Testis (tissue), 3 donors: ENCODE measurements around the gene PMEPA1. TPM values are rescaled to one million over a fixed set of nuclear protein-coding genes. Genes with fewer than 3 reads are reported as not detected.

Source experiments
- DNase-seq: peaks from one replicate; pipeline ENCODE4 v3.0.0-alpha.2; 2019
- H3K27ac ChIP-seq, 2 donors: fragments of 200-600 bp; sonication (generic); one replicate each; pipeline ENCODE4 v1.5.1; 2019
- H3K27me3 ChIP-seq: fragments of 200-600 bp; sonication (generic); one replicate; pipeline ENCODE4 v1.5.1; 2019
- H3K36me3 ChIP-seq: fragments of 200-600 bp; sonication (generic); one replicate; pipeline ENCODE4 v1.5.1; 2017; ENCODE audit warnings: low read depth; ENCODE audit errors: missing control alignments
- H3K4me1 ChIP-seq: fragments of 200-600 bp; sonication (generic); one replicate; pipeline ENCODE4 v1.5.1; 2019
- H3K4me3 ChIP-seq, 2 donors: fragments of 200-600 bp; sonication (generic); one replicate each; pipeline ENCODE4 v1.5.1; 2017 to 2019
- H3K9me3 ChIP-seq: fragments of 200-600 bp; sonication (generic); one replicate; pipeline ENCODE4 v1.5.1; 2017
- CTCF ChIP-seq, 3 experiments: fragments of 450-650 bp in 2 of 3; fragments of 200-600 bp in 1 of 3; sonication (generic) in 1 of 3; IDR thresholded peaks; one replicate each; pipeline ENCODE4 v1.5.1; 2016 to 2019; ENCODE audit warnings: antibody characterized with exemption in 3 of 3, mild to moderate bottlenecking in 2 of 3, moderate library complexity in 1 of 3
- POLR2A ChIP-seq: fragments of 450-650 bp; IDR thresholded peaks from one replicate; pipeline ENCODE4 v1.6.1; 2017; ENCODE audit warnings: antibody characterized with exemption, mild to moderate bottlenecking, moderate library complexity
- WGBS, 2 donors: methylation state at CpG; one replicate each; pipeline ENCODE4 v1.1.5; 2018; 5-methylcytosine and 5-hydroxymethylcytosine counted together
- intact Hi-C: fragments of 100-400 bp; cut with DNase I; formaldehyde crosslinking; loops from one replicate; pipeline ENCODE4 v1.15.1; 2023; ENCODE audit warnings: low total_unique reads
- polyA plus RNA-seq: library from polyadenylated mRNA; stranded (reverse); fragments of 350-450 nt; fragmentation: Illumina TruSeq; extraction: RNeasy Lipid Tissue Mini Kit (QIAGEN cat#74804); gene quantifications from one replicate; pipeline ENCODE4 v1.2.3, GENCODE V29; 2014; ENCODE audit warnings: low read depth, low replicate concordance; ENCODE audit not compliant: insufficient read depth
- total RNA-seq, 2 donors: library from RNA; depleted of rRNA; stranded (reverse); fragments of >200 nt; gene quantifications; one replicate each; pipeline ENCODE4 v1.2.3, GENCODE V29; 2016

Gene PMEPA1
- total and polyA plus RNA-seq, 3 donors from 2014 or later, result 8.1 to 16.8 (median 12.1) TPM

GRCh38 chr20:57685146-57685758 lies 24.6 kb downstream of the PMEPA1 start:
- H3K27ac ChIP-seq, result no peak overlapping the region
- no peaks in the 10 kb centered on the region for H3K9me3 ChIP-seq
- peaks cover 14% of the 10 kb centered on the region for H3K4me1 ChIP-seq

GRCh38 chr20:57684808-57685140 lies 25.0 kb downstream of the PMEPA1 start:
- Histone ChIP-seq H3K9me3 (no peaks in the 10 kb centered on the region), H3K27me3 (no peaks in the 10 kb centered on the region), H3K4me1 (peaks cover 15% of the 10 kb centered on the region), H3K36me3 (no peaks in the 10 kb centered on the region), H3K27ac (no peak overlapping the region), H3K4me3 (no peak overlapping the region)
- intact Hi-C loops, result no loop called here
- DNase-seq, result no peak
- 48 to 51% methylated on average over 5 of the region's 5 CpGs for WGBS, 2 donors
- no peak for TF ChIP-seq CTCF (IDR thresholded peaks at IDR 0.05)
- TF ChIP-seq POLR2A, result no peak

More at GRCh38 chr20:57685146-57685758, 24.6 kb downstream of the PMEPA1 start:
- 39 to 42% methylated on average over 21 of the region's 21 CpGs for WGBS, 2 donors
- Histone ChIP-seq H3K4me3 (no peak overlapping the region), H3K36me3 (no peaks in the 10 kb centered on the region), H3K27me3 (no peaks in the 10 kb centered on the region)
- peak; percentile 43 for DNase-seq
- intact Hi-C loops, result no loop called here
- TF ChIP-seq CTCF (IDR thresholded peaks at IDR 0.05), result no peak
- no peak for TF ChIP-seq POLR2A

DNA sequence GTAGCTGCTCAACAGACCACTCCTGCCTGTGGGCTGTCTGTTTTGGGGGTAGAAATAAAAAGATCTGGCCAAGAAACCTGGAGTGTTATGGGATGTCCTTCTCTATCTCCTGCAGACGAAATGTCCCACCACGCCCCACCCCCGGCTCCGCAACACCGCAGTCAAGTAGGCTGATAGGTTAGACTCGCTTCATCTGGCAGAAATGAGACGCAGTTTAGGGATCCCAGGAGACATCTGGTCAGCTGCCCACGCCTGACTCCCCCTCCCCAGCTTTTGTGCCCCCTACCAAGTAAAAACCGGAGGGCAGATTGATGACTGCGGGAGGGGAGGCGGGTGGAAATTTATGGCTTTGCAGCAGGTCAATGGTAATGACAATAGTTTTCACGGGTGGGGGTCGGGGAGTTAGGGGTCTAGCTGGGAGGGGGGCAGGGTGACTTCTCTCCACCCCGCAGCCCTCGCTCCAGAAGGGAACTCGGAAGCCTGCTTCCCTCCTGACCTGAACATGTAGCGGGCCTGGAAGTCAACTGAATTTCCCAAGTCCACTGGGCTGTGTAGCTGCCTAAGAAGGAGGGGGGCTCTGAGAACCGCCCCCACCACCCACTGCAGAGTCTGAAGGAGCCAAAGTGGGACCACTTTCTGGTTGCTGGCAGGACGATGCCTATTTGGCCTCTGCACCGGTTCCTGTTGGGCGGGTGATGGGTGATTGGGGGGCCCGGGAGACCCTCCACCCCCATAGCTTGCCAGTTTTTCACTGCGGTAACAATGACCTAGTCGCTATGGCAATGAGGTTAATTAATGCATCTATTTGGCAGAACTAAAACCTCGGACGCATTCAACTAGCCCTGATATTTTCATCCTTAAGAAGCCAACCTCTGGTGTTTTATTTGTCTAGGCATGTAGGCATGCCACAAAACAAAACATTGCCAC lies 25.7 kb downstream of the PMEPA1 start:
- H3K4me3 ChIP-seq, result no peak overlapping the region
- H3K27ac ChIP-seq, result no peak overlapping the region
- intact Hi-C loops, result no loop called here
- no peak for DNase-seq
- peaks cover 18% of the 10 kb centered on the region for H3K4me1 ChIP-seq
- no peaks in the 10 kb centered on the region for H3K9me3 ChIP-seq
- H3K36me3 ChIP-seq, result no peaks in the 10 kb centered on the region
- H3K27me3 ChIP-seq, result no peaks in the 10 kb centered on the region
- no peak for TF ChIP-seq POLR2A
- WGBS, 2 donors, result 85% methylated on average over 23 to 26 of the region's 26 CpGs

GRCh38 chr20:57683287-57683686 lies 26.5 kb downstream of the PMEPA1 start:
- peaks cover 18% of the 10 kb centered on the region for H3K4me1 ChIP-seq
- intact Hi-C loops, result no loop called here

More at GRCh38 chr20:57683287-57683686, 26.5 kb downstream of the PMEPA1 start:
- no peak for DNase-seq
- 69 to 92% methylated on average over 7 of the region's 7 CpGs for WGBS, 2 donors
- H3K27me3 ChIP-seq, result no peaks in the 10 kb centered on the region
- no peak overlapping the region for H3K27ac ChIP-seq
- H3K36me3 ChIP-seq, result no peaks in the 10 kb centered on the region
- H3K4me3 ChIP-seq, result no peak overlapping the region
- no peak for TF ChIP-seq CTCF (IDR thresholded peaks at IDR 0.05)
- no peak for TF ChIP-seq POLR2A
- no peaks in the 10 kb centered on the region for H3K9me3 ChIP-seq
